Measurements from ENCODE around the gene WSCD1.

WSCD1 gene

DNA sequence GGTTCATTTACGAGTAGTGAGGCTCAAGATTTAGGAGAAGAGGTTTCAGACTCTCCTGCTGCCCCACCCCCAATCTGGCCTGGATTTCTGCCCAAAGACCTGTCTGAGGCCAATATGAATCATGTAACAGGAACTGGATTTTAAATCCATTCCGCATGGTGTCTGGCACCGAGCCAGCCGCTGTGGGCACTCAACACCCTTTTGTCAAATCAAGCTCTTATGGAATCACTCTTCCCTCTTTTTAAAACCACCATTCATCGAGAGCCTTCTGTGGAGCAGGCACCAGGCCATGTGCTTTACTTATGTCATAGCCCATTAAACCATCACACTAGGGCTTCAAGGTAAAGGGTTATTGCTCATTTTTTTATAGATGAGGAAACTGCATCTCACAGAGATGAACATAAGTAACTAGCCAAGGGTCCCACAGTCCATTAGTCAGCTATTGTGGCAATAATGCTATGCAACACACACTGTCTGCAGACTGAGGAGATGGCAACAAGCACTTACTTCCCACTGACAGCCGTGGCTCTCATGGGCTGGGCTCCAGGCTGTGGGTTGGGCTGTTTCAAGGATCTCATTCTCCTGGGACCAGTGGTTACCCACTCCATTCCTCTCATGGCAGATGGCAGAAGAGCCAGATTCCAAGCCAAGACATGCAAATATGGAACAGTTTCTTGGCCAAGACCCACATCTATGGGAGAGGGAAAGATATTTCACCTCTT is 93.6 kb downstream of the WSCD1 start:
- DNase-seq, result no peak

DNA sequence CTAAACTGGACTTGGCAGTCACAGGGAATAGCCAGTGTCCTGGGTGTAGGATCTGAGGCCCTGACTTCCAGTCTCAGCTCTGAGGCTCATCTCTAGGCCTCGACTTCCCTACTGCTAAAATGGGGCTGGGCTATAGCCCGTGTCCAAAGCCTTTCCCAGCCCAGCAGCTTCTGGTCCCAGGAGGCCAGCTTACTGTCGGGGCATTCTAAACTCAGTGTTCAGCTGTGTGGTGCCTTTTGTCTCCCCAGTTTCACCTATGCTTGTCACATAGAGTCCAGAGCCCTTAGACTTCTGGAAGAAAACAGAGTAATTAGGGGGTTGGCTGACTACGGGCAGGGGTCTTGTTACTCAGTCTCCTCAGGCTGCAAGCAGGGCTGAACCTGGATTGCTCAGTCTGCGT is 94.8 kb downstream of the WSCD1 start:
- DNase-seq, result no peak

DNA sequence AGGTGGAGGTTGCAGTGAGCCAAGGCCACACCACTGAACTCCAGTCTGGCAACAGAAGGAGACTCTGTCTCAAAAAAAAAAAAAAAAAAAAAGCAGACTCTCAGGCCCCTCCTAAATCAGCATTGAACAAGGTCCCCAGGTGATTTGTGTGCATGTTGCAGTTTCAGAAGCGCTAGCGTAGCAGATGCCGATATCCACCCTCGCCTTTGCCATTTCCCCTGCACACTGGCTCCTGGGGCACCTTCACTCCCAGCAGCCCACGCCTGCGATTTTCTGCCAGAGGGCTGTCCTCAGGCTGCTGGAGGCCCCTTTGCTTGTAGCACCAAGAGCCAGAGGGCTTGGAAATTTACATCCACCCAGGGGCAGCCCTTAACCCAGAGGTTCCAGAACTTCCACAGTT is 95.6 kb downstream of the WSCD1 start:
- no peak for DNase-seq

DNA sequence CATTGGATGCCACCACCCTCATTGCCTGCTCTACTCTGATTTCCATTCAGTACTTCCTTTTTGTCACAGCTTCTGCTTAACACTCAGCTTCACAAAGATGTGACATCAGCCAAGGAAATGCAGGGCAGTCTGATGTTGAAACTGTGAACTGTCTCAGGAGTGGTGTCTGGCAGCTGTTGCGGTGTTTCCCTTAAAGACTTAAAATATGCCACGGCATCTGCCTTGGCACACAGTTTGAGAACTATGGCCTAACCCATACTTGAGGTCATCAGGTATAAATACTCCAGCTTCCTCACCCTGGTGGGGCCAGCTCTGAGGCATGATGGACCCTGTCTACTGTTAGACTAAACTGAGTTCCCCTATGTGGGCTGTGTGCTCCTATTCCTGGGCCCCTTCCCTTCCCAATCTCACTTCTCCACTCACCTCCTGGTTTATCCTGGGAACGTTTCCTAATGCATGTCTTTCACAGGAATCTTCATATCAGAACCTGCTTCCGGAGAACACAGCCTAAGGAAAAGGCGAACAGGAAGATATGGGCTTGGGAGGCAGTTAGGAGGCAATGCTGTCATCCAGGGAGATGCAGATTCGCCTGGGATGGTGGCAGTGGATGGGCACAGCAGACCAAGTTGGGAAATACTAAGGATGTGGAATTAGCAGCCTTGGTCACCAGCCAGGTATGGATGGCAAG is 96.5 kb downstream of the WSCD1 start:
- DNase-seq, result no peak

DNA sequence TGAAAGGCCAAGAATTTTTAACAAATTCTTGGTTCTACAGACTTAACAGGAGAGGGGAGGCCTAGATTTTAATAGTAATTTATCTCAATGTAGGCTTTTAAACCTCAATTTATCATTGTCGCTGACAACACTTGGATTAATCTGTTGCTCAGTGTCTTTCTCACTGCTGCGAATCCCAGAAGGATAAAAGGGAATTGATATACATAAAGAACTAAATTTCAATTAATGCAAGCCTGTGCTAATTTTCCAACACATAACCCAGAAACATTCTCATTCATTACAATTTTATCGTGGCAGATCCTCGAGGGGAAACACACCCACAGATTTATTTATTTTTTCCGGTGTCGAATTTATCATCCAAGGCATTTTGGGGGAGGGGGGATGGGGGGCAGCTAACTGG is 98.1 kb downstream of the WSCD1 start:
- no peak for DNase-seq

DNA sequence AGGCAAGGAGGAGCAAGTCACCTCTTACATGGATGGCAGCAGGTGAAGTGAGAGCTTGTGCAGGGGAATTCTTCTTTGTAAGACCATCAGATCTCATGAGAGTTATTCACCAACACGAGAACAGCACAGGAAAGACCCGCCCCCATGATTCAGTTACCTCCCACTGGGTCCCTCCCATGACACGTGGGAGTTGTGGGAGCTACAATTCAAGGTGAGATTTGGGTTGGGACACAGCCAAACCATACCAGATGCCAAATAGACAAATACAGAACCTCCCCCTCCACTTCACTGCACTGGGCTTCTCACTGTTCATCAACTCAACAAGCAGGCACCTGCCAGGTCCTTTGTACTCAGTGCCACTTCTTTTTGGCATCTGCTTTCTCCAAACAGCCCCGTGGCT is 100.2 kb downstream of the WSCD1 start:
- no peak for DNase-seq

DNA sequence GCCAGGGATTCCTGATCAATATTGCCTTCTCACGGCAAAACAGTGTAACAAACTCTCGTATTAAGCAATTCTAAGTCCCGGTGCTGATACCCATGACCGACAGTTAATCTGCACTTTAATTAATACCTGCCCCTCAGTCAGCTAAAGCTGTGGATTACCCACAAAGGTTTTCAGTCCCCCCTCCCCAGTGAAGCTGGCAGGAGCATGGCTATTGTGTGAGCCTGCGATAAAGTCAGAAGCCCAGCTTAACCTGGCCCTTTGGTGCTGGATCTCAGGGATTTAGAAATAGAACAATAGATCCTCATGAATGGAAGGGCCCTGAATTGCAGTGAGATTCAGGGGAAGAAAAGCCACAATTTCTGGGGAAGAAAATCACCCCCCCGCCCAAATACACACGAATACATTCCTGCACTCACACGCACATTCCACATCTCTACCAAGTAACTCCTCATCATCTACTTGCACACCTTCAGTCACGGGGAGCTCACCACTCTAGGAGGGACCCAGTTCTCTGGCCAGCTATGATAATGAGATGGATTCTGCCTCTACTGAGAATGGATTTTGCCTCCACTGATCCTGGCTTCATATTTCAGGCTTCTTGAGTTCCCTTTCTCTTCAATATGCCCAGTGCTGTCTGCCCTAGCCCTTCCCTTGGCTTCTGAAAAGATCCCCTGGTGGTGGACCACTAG is 102.6 kb downstream of the WSCD1 start:
- no peak for DNase-seq

DNA sequence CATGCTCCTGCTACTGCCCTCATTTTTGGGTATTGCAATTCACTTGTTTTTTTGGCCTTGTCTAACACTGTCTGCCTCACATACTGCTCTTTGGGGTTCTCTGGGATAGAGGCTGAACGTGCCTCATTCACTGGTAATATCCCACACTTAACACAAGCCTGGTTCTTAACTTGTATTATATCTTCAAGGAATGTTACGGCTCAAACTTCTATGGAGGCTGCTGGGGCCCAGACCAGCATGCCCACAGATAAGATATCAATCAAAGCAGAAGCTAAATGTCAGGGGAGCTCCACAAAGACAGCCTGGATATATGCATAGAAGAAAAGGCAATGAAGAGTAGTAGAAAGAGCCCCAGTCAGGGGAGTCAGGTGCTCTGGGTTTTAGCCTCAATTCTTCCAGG is 103.5 kb downstream of the WSCD1 start:
- DNase-seq, result no peak

Data from activated CD8-positive, alpha-beta memory T cell treated with anti-CD3 and anti-CD28 coated beads, Interleukin-2, amount 50 U/mL, for 48 hours (primary cell).